Measurements from ENCODE around the gene SYNPO2.

Gene SYNPO2

DNA sequence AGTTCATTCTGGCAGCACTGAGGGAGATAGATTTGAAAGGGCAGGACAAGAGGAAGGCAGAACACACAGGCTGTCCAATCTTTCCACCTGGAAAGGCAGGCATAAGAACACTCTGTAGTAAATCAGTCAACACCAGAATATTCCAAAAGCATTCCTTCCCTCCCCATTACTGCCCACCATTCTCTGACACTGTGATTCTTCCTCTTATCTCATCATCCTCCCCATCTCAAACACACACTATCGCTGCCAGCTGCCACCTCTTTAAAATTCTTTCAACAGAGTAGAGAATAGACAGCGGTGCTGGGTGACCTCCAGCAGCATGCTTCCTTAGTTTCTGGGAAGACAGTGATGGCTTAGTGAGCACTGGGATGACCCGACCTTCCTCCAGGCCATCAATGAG, 193.3 kb downstream of the SYNPO2 start:
- POLR2A ChIA-PET, result no interaction called here
- TF ChIP-seq CTCF (IDR thresholded peaks at IDR 0.05; ENCODE audit: insufficient read depth, low read length, missing control alignments), result no peak
- CTCF ChIA-PET, result interaction anchor here (1.3 kb wide), 1 partner anchor 41 kb away, joined by 3 read pairs; no protein-coding TSS in a partner anchor
- DNase-seq (ENCODE audit: low read depth, low spot score), result no peak
- H3K4me3 ChIP-seq (ENCODE audit: low read depth, low read length), result no peak overlapping the region

GRCh38 chr4:119082661-119083060, 194.0 kb downstream of the SYNPO2 start:
- TF ChIP-seq CTCF (IDR thresholded peaks at IDR 0.05; ENCODE audit: insufficient read depth, low read length, missing control alignments), result no peak
- H3K4me3 ChIP-seq (ENCODE audit: low read depth, low read length), result no peak overlapping the region
- ChIA-PET CTCF (interaction anchor here (1.3 to 1.7 kb wide), 2 partner anchors 42 to 204 kb away, joined by 3 to 4 read pairs; no protein-coding TSS in a partner anchor), POLR2A (no interaction called here)
- no peak for DNase-seq (ENCODE audit: low read depth, low spot score)

DNA sequence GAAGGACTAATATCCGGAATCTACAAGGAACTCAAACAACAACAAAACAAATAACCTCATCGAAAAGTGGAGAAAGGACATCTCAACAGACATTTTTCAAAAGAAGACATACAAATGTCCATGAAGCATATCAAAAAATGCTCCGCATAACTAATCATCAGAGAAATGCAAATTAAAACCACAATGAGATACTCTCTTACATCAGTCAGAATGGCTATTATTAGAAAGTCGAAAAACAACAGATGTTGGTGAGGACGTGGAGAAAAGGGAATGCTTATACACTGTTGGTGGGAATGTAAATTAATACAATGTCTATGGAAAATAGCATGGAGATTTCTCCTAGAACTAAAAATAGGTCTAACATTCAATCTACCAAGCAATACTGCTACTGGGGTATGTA, 195.9 kb downstream of the SYNPO2 start:
- ChIA-PET CTCF (interaction anchor here (1.7 kb wide), 1 partner anchor 202 kb away, joined by 4 read pairs; no protein-coding TSS in a partner anchor), POLR2A (no interaction called here)
- TF ChIP-seq CTCF (IDR thresholded peaks at IDR 0.05; ENCODE audit: insufficient read depth, low read length, missing control alignments), result no peak
- no peak overlapping the region for H3K4me3 ChIP-seq (ENCODE audit: low read depth, low read length)
- DNase-seq (ENCODE audit: low read depth, low spot score), result no peak

DNA sequence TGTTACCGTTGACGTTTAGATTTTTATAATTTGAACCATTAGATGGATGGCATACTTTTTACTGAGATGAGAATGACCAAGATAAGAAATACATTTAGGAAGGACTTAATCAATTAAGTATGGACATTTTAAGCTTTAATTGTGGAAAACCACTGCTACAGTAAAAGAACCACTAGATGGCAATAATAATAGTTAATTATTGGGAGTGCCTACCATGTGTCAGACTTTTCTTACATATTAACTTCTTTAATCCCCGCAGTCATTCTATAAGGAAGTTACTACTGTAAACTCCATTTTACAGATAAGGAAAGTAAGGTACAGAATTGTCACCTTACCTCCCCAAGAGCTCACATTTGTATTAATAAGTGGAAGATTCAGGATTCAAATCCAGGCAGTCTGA, 198.5 kb downstream of the SYNPO2 start:
- TF ChIP-seq CTCF (IDR thresholded peaks at IDR 0.05; ENCODE audit: insufficient read depth, low read length, missing control alignments), result peak; percentile 2
- no peak overlapping the region for H3K4me3 ChIP-seq (ENCODE audit: low read depth, low read length)
- ChIA-PET CTCF (interaction anchor here (0.7 to 2.4 kb wide), 17 partner anchors 10 to 970 kb away, joined by 3 to 12 read pairs (median 4); partner anchors contain the start of gene USP53), POLR2A (interaction anchor here (1.0 kb wide), 1 partner anchor 16 kb away, joined by 3 read pairs; no protein-coding TSS in a partner anchor)
- no peak for DNase-seq (ENCODE audit: low read depth, low spot score)

DNA sequence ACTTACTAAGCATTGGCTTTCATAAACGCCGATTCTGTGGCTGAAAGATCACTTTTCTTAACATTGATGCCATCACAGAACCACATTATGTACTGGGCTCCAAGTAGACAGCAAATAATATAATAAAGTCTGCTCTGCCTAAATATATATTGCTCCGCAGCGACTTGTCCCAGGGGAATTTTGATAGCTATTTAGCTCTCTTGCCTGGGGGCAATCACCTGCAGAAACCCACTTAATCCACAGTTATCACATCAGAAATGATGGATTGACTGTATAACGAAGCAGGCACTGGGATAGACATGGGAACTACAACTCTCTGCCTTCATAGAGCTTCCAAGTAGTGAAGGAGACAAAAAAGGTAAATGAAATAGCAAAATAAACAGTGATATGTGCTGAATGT, 199.0 kb downstream of the SYNPO2 start:
- ChIA-PET POLR2A (interaction anchor here (1.0 kb wide), 1 partner anchor 16 kb away, joined by 3 read pairs; no protein-coding TSS in a partner anchor), CTCF (interaction anchor here (0.8 to 2.4 kb wide), 14 partner anchors 9 to 212 kb away, joined by 3 to 12 read pairs (median 4); partner anchors contain the start of gene USP53)
- no peak for DNase-seq (ENCODE audit: low read depth, low spot score)
- no peak overlapping the region for H3K4me3 ChIP-seq (ENCODE audit: low read depth, low read length)
- no peak for TF ChIP-seq CTCF (IDR thresholded peaks at IDR 0.05; ENCODE audit: insufficient read depth, low read length, missing control alignments)

DNA sequence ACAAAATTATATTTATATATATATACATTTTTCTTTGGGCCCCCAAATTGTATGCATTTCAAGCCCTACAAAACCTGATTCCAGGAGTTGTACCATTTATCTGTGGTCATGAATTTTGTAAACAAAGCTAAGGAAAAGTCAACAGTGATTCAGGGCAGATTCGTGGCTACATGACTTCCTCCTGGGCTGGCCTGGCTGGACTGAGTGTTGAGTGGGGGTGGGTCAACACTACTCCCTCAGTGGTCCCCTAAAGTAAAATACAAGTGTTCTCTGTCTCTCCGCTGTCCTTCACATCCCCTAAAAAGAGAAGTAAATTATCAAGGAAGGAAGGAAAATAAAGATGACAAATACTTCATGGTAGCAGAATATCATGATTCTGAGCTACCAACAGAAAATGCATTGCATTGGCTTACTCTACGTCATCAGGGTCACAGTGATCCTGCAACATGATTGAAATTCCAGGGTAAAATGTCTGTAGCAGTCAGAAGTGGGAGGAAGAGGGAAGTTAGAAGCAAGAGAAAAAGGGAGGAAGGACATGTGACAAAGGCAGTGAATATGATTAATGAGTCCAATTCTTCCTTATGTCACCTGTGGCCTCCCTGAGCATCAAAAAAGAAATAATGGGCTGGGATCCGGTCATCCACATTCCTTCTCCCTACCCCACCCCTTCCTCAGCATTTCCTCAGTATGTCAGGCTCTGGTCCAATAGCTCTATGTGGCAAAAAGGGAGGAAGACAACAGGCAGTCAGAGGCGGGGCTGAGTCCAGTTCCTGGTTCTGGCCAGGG, 204.6 kb downstream of the SYNPO2 start:
- H3K4me3 ChIP-seq (ENCODE audit: low read depth, low read length), result no peak overlapping the region
- CTCF ChIA-PET, result no interaction called here
- DNase-seq (ENCODE audit: low read depth, low spot score), result no peak
- no peak for TF ChIP-seq CTCF (IDR thresholded peaks at IDR 0.05; ENCODE audit: insufficient read depth, low read length, missing control alignments)
- POLR2A ChIA-PET, result interaction anchor here (0.7 kb wide), 1 partner anchor 52 kb away, joined by 4 read pairs; no protein-coding TSS in a partner anchor
